Stimulated activated CD4-positive, alpha-beta T cell treated with anti-CD3 and anti-CD28 coated beads, Interleukin-15, amount 100 ng/mL, for 24 hours (primary cell): Measurements from ENCODE around the gene RAMACL.

Experiments used
- DNase-seq: peaks from one replicate; pipeline ENCODE4 v3.0.0-alpha.2; 2020

Gene RAMACL

GRCh38 chr6:166573511-166574216, 12.8 kb downstream of the RAMACL start:
- DNase-seq: no peak

- no peak for DNase-seq
Measured at GRCh38 chr6:166572370-166573261, 13.9 kb downstream of the RAMACL start.

GRCh38 chr6:166570929-166571713, 15.4 kb downstream of the RAMACL start:
- no peak for DNase-seq

GRCh38 chr6:166569206-166569605, 17.3 kb downstream of the RAMACL start:
- no peak for DNase-seq

- DNase-seq: no peak
Measured at GRCh38 chr6:166567813-166568212, 18.7 kb downstream of the RAMACL start.

GRCh38 chr6:166567107-166567506, 19.4 kb downstream of the RAMACL start:
- DNase-seq: no peak

- no peak for DNase-seq
Measured at GRCh38 chr6:166566026-166567011, 20.2 kb downstream of the RAMACL start.

GRCh38 chr6:166565084-166565967, 21.2 kb downstream of the RAMACL start:
- DNase-seq: no peak

- no peak for DNase-seq
Measured at GRCh38 chr6:166563805-166564204, 22.7 kb downstream of the RAMACL start.

GRCh38 chr6:166563200-166563599, 23.3 kb downstream of the RAMACL start:
- DNase-seq: no peak

- DNase-seq: no peak
Measured at GRCh38 chr6:166562726-166563125, 23.8 kb downstream of the RAMACL start.

- no peak for DNase-seq
Measured at GRCh38 chr6:166561771-166562359, 24.6 kb downstream of the RAMACL start.

GRCh38 chr6:166560222-166560621, 26.3 kb downstream of the RAMACL start:
- no peak for DNase-seq

GRCh38 chr6:166559662-166560061, 26.8 kb downstream of the RAMACL start:
- DNase-seq: no peak

GRCh38 chr6:166559211-166559610, 27.3 kb downstream of the RAMACL start:
- DNase-seq: no peak

GRCh38 chr6:166558156-166559005, 28.1 kb downstream of the RAMACL start:
- DNase-seq: no peak

- peak; percentile 16 for DNase-seq
Measured at GRCh38 chr6:166556863-166557322, 29.6 kb downstream of the RAMACL start.

GRCh38 chr6:166556336-166556735, 30.1 kb downstream of the RAMACL start:
- no peak for DNase-seq

- DNase-seq: no peak
Measured at GRCh38 chr6:166555086-166555485, 31.4 kb downstream of the RAMACL start.
